Hematopoietic multipotent progenitor cell treated with erythropoietin and hydrocortisone succinate and interleukin-3 and kit ligand, for 4 days (in vitro differentiated cells): ENCODE results near the gene PCMTD2.

Source experiments
- DNase-seq: peaks from one replicate; pipeline ENCODE4 v3.0.0-alpha.2; 2015

PCMTD2 gene

DNA sequence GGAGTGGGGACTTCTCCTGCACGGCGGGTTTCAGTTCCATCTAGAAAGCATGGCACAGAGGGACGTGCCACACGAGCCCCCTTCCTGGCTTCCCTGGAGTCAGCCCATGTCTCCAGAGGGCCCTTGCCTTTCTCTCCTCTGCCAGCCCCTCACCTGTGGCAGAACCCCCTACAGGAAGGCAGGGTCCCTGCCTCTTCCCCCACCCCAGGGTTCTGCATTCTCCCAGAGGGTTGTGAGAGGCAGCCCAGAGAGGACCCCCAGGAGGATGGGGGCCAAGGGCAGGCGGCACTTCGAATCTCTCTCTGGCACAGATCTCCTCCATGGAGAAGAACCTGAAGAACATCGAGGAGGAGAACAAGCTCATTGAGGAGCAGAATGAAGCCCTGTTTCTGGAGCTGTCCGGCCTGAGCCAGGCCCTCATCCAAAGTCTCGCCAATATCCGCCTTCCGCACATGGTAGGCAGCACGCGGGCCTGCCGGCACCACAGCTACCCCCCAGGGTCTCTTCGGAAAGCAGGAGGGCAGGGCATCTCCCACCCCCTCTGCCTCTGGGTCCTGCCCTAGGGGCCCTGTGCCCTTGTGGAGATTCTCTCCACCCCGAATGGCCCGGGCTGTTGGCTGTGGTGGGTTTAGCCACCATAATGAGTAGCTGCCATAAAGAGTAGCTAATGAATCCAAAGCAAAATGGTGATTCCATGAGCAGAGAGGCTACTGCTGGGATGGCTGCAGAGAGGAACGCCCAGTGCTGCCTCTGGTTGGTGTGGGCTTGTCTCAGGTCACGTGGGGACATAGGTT is 15.9 kb upstream of the PCMTD2 start:
- DNase-seq = no peak

DNA sequence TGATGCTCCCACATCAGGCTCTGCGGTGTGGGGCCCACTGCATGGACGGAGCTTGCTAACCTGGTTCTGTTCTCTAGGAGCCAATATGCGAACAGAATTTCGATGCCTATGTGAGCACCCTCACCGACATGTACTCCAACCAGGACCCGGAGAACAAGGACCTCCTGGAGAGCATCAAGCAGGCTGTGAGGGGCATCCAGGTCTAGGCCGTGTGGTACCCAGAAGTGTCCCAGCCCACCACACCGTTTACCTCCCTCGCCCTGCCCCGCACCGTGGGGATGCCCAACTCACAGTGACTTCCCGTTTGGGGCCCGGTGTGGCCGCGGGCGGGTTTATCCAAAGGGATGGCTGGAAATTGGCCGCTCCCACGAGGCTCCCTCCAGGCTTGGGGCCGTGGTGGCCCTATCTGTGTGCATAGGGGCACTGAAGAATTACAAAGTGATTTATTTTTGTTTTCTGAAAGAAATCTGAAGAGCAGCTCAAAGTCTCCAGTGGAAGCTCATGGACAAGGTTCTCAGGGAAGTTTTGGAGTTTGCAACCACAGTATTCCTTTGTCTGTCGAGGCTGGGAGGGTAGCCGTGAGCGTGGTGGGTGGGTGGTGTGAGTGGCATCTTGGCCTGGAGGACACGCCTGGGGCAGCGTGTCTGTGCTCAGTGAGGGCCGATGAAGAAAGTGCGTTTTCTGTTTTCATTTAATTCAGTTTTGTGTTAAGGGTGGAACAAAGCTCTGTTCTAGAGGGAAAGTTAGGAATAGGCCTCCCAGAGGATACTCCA is 15.1 kb upstream of the PCMTD2 start:
- DNase-seq = no peak

DNA sequence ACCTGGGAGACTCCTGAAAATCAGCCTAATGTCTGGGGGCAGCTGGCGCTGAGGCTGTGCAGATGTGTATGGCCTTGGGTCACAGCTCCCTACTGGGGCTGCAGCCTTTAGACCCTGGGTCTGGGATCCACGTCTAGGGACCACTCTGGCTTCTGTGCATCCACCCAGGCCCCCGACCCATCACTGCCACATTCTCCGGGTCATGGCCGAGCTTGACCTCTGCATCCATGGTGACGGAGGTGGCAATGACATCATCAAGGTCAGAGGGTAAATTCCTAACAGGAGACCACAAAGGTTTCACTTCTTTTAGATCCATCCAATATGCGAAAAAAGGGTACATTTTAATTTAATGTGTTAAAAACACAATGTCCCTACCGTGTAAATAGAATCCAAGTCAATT is 14.5 kb upstream of the PCMTD2 start:
- no peak for DNase-seq

DNA sequence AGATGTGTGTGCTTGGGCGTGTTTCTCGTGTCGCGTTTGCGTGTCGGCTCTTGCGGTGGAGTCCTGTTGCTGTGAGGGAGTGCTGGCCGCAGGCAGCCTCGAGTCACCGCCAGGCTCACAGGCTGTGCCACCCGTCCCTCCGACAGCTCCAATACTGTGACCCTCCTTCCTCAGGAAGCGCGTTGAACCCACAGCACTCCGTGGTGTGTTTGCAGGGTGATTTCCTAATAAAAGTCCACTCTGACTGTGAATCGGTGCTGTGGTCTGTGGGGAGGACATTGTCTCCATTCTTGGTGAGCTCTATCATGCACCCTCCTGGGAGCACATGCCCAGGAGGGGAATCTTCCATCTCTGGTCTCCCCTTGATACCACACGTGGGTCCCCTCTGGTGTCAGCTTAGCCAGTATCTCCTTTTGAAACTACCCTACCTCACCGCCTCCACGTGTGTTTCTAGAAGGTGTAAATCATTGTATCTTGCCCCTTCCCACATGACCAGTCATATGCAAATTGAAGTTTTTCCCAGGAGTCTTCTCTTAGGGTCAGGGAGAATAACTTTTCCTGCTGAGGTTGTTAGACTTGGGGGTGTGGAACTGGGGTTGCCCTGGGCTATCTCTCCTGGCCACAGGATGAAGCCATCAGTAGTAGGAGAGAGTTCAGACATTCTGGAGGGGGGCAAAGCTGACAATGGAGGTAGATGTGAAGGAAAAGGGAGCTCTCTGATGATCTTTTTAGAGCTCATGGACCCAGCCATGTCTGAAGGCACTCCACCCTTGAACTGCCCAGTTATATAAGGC is 13.3 kb upstream of the PCMTD2 start:
- no peak for DNase-seq

DNA sequence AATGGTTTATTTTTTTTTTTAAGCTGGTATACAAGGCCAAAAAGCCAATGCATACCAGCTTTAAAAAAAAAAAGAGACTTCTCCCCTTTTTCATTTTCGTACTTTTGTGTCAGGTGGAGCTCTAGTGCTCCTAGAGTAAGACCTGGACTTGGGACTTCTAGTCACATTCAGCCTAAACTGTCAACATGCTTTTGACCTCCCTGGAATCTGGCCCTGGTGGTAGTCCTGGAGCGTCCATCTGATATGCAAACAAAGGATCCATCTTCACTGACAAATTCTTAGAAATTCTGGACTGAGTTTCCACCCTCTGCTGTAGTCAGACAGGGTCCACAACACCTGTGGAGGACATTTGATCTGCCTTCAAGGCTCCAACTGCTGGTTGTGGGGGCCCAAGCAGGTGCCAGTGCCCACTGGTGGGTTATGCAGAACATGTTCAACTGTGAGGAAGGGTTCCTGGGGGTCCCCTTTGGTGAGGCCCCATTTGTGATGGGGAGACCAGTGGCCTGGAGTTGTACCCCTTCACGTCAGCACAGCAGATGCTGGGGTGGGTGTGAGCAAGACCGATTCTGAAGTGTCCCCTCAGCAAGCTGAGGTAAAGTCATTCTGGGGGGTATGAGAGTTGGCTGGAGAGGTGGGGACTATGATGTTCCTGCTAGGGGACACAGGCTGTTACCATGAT is 12.6 kb upstream of the PCMTD2 start:
- no peak for DNase-seq

DNA sequence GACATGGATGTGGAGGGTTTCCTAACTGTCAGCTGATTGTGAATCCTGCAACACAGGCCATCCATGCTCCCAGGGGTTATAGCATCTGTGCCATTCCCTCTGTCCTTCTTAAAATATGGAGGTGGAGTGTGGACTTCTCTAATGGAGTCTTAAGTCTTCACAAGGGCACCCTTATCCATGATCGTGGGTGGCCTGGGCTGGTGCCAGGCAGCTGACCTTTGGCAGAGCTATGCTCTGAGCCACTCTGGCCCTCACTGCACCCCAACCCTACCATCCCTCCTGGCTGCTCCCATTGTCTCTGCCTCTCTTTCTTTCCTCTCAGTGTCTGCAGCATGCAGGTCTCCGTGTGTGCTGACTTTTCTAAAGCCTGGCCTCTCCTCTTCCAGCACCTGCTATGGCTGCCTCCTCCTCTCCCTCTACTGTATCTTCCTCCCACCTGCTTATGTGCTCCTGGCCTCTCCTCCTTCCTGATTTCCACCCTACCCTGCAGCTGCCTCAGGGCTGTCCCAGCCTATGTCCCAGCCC is 11.2 kb upstream of the PCMTD2 start:
- DNase-seq = no peak

DNA sequence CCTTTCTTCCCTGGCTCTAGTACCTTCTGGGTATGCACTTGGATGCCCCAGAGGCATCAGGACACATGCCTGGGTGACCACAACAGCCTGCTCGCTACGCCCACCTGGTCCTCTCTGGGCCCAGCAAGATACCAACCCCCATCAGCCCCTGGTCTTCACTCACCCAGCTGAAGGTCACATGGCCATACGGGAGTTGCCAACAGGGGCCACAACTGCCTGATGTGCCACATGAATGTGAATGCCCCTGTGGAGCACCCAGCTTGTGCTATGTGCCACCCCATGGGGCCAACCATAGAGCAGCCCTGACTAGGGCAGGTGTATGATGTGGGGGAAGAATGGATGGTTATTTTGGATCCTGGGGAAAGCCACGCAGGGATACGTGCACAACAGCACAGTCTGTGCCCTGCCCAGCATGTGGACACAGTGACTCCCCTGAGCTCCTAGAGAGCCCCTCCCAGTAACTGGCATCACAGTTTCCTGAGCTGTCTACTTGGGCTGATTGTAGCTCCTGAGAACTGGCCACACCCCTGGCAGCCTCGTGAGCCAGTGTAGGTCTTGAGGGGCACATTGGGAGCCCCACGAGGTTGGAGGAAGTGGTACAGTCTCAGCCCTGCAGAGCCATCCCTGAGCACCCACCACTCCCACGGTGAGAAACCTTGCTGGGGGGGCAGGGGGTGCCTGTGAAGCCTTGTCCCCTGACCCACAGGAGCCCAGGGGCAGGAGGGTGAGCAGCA is 10.5 kb upstream of the PCMTD2 start:
- DNase-seq = peak; percentile 41

DNA sequence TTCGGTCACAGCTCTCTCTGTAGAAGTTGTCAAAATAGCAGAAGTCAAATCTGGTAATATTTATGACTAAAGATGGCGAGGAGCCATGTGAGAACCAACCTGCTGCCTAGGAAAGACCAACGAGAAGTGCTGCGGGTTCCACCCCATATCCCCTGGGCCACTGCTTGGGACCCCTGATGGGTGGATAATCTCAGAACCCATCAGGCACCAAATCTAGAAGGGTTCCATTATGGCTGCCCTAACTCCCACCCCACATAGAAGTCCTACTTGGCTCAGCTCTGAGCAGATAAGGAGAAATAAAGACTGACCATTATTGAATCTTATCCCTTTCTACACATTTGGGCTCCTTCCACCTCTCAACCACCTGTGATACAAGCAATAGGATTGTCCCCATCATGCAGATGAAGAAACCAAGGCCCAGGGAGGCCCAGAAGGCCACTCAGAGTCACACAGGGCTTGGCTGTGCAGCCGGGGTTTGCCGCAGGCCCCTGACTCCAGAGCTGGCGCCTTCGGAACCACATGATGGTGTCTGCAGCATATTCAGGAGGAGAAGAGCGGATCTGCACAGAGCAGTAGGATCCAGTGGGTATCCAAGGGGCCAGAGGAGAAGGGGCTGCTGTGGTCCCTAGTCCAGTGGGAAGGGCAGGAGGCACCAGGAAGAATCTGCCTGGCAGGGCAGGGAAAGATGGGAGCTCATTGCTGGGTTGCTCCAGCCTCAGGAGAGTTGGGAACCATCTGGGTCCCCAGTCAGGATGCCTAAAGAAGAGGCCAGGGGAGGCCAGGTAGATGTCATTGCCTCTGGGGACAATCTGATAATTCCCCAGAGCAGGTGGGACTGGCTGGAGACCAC is 9.6 kb upstream of the PCMTD2 start:
- DNase-seq = no peak

DNA sequence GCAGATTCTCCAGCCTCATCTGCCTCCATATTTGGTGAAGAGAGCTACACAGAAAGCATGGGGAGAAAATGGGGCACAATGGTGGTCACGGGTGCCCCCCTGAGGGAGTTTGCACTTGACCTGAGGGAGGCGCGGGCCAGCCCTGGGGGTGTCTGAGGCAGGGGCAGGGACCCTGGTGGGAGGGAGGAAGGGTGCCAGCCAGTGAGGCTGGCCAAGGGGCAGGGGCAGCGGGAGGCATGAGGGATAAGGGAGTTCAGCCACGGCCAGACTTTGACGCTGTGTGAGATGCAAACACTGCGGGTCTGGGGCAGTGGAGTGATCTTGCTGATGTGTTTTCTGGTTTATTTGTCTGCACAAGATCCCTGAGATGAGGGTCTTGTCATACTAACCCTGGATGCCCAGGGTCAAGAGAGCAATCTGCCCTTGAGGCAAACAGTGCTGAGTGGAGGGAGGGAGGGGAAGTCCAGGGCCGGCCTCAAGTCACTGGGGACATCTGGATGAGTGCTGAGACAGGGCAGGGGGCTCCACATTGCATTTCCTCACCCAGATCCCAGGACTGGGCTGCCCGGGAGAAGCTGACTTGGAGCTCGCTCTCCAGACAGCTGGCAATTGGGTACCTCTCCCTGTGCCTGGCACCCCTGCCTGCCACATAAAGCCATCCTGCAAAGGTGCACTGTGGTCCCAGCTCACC is 8.8 kb upstream of the PCMTD2 start:
- DNase-seq = no peak

DNA sequence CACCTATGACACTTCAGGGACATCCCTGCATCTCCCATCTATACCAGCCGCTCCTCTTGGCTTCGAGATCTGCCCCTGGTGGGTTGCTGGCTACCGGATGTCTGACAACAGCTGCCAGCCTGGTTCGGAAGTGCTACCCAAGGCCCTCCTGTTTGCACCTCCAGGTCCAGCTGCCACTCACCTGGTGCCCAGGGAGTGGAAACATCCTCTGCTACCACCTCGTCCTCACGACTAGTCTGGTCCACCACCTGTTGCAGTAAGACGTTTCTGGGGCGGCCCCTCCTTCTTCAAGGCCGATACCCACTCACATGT is 8.3 kb upstream of the PCMTD2 start:
- no peak for DNase-seq

DNA sequence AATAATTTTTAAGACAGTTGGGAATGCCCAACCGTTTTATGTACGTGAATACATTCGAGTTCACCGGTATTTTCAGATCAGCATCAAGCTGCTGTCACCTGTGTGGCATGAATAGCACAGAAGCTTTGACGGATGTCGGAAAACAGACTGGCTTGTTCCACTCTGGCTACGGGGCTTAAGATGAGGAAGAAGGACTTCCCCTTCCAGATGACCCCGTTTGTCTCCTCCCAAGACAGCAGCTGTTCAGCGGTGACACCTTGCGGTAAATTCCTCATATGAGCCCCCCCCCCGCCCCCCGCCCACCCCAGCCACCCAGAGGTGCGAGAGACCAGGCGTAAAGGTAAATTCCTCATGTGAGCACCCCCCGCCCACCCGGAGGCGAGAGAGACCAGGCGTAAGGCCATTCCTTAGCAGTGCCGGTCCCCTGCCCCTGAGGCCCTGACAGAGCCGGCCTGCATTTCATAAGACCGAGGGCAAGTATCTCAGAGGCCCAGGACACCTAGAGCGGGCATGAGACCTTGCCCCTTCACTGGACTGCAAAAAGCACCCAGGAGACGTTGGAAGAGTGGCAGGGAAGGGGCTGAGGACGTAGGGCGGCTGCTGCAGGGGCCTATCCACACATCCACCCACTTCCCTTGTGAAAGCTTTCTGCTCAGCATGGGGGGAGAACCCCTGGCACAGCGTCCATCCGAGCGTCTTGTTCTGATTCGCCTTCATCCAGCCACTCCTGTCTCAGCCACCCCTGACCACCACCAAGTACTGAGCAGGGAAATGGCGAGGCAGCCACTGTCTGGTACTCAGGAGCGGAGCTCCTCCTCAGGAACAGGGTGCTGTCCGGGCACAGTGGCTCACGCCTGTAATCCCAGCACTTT is 7.3 kb upstream of the PCMTD2 start:
- DNase-seq = peak; percentile 19

DNA sequence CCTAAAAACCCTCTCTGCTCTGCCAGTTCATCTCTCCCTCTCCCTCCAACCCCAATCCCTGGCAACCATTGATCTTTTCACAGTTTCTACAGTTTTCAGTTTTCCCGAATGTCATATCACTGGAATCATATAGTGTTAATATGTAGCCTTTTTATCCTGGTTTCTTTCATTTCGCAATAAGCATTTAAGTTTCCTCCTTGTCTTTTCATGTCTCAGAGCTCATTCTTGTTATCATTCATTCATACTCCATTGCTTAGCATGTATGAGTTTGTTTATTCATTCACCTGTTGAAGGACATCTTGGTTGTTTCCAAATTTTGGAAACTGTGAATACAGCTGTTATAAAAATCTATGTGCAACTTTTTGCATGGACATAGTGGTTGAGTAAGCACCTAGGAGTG is 5.5 kb upstream of the PCMTD2 start:
- DNase-seq = no peak

DNA sequence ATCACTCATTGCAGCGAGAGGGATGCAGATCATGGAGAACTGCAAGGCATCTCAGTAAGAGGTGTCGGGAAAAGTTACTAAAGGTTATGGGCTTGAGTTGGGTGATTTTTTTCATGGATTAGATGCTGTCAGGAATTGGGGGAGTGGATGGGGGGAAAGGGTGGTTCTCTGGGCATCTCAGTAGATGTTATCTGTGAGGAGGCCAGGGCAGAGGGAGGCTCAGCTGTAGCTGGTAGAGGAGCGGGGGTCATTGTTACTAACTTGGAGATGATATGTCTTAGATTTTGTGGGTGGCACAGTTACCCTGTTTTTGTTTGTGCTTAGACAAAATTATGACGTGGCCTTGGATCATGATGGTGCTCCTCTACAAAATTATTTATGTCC is 2.6 kb upstream of the PCMTD2 start:
- no peak for DNase-seq

DNA sequence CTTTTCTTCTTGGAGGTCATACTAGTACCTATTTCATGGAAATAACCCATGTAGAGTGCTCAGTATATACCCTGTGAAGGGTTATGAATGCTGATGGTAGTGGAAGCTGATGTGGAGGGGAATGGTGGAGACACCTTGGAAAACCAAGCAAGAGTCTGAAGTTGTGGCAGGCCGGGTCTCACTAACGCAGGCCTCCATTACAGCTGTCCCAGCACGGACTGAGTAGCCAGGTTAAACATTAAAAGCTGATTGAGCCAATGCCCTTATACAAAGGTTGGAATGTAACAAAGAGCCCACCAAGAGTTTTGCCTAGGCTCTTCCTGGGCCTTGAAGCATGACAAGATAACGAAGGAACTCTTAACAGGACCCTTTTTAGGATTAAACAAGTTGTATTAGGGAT is 2.1 kb upstream of the PCMTD2 start:
- DNase-seq = no peak

DNA sequence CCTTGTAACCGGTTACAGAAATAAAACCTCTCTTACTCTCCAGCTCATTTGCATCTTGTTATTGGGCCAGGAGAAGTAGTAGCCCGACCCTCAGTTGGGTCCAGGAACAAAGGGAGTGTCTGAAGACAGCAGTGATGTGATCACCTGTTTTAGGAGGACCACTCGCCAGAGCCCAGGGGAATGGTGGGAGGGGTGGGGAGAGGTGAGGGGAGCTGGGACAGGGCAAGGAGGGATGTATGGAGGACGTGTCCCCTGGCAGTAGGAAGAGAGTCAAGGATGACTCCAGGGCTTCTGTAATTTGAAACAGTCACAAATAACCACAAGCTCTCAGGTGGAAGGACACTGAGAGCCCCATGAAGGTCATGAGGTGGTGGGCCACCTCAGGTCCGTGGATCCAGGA is 1.4 kb upstream of the PCMTD2 start:
- no peak for DNase-seq

DNA sequence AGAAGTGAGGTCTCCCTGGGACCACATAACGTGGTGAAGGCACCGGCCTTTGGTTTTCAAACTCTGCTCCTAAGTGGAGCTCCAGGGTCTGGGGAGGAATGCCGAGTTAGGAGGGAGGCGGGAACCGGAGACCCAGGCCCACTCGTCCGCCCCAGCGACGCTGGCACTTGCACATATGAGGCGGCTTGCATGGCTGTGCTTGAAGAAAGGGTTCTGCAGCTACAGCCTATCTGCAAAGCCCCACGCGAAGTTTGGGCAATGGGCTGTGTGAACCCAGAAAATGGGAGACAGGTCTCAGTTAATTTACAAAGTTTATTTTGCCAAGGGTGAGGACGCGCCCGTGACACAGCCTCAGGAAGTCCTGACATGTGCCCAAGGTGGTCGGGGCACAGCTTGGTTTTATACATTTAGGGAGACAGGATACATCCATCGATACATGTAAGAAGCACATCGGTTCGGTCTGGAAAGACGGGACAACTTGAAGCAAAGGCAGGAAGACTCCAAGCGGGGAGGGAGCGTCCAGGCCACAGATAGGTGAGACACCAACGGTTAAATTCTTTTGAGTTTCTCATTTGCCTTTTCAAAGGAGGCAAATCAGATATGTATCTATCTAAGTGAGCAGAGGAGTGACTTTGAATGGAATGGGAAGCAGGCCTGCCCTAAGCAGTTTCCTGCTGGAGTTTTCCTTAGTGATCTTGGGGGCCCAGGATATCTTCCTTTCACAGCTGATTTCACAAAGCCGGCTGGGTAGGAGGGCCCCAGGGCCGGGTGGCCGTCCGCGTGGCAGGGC is 782 bp upstream of the PCMTD2 start:
- DNase-seq = no peak

DNA sequence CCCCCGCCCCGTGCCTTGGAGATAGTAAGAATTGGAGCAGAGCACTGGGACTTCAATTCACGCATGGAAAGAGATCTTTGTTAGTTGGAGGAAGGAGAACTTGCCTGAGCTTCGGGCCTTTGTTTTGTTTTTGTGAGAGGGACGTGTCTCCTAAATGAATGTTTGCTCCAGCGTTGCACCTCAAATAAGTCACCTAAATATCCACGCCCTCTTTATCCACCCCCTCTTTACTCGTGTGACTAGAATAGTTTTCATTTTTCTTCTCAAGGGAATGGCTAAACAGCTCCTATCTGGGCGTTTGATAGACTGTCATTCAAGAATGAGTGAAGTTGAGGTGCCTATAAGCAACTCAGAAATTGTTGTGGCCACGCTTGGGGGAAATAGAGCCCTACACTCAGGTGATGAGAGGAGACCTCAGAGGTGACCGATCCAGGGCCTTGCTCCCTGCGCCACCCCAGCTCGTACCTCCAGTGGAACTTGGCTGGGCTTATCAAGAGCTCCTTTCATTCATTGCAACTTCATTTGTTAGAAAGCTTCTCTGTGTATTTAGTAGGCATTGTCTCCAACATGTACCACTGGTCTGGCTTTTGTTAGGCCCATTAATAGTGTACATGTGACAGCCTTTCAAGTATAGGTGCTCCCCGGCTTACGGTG is 861 bp downstream of the PCMTD2 start:
- DNase-seq = no peak

DNA sequence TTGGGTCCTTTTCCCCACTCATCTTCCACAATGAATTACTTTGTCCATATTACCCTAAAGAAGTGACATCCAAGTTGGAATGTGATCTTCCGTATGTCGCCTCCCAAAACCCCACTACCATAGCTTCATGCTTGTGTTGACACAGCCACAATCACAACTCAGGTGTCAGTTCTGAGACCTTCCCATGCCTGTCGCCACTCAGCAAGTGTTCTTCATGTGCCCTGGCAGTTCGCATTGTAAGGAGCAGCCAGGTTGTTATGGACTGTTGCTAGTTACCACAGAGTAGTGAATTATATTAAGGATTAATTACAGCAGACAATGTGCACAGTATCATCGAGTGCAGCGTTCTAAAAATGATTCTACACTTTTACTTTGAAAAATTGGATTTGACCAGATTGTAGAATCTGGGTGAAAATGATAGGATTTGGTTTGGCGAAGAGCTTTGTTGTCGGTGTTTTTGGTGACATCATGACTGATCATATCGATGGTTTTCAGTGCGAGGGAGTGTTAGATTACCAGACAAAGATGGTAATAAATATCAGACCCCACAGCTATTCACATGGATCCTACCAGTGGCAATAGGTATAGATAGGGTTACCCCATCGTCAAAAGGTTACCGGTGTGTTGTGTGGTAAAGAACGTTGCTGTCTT is 1.7 kb downstream of the PCMTD2 start:
- DNase-seq = no peak
